ENCODE results near the gene RIPK4. TPM values are rescaled to one million over a fixed set of nuclear protein-coding genes. Genes with fewer than 3 reads are reported as not detected.

Gene RIPK4
- total RNA-seq, 2 donors from 2014 or later, result 8.4 to 16.2 TPM

GRCh38 chr21:41769111-41769510 is 2.3 kb upstream of the RIPK4 start:
- Mint-ChIP-seq H3K36me3 (ENCODE audit: low read depth) (no peaks in the 10 kb centered on the region), H3K27ac (peak overlapping the region; percentile 33), H3K9me3 (no peaks in the 10 kb centered on the region), H3K4me3 (peak overlapping the region; percentile 71), H3K4me1 (peaks cover 69% of the 10 kb centered on the region), H3K27me3 (ENCODE audit: insufficient read depth) (peaks cover 70% of the 10 kb centered on the region)
- H3K36me3 ChIP-seq (ENCODE audit: control insufficient read depth, insufficient read depth, low read length), result no peaks in the 10 kb centered on the region
- H3K27ac ChIP-seq (ENCODE audit: low read depth, low read length), result no peak overlapping the region
- H3K4me3 ChIP-seq (ENCODE audit: low read length), result peak overlapping the region; percentile 84
- DNase-seq, result no peak
- H3K27me3 ChIP-seq (ENCODE audit: control insufficient read depth, insufficient read depth, low read length, poor library complexity, severe bottlenecking), result peaks cover 79% of the 10 kb centered on the region
- no peak for TF ChIP-seq CTCF (conservative IDR thresholded peaks at IDR 0.05)
- WGBS, 2 experiments (ENCODE audit: insufficient coverage in 1 of 2, insufficient read length in 1 of 2), result 16 to 20% methylated on average over 2 to 8 of the region's 10 CpGs
- no peaks in the 10 kb centered on the region for H3K9me3 ChIP-seq (ENCODE audit: control insufficient read depth, low read length)
- H3K4me1 ChIP-seq (ENCODE audit: control insufficient read depth, insufficient read depth, low read length), result peaks cover 18% of the 10 kb centered on the region
- H3K9ac ChIP-seq (ENCODE audit: extremely low read depth, low read length, poor library complexity, severe bottlenecking), result peak overlapping the region; percentile 55

GRCh38 chr21:41768437-41769042 is 1.7 kb upstream of the RIPK4 start:
- H3K27me3 ChIP-seq (ENCODE audit: control insufficient read depth, insufficient read depth, low read length, poor library complexity, severe bottlenecking), result peaks cover 84% of the 10 kb centered on the region
- H3K4me3 ChIP-seq (ENCODE audit: low read length), result peak overlapping the region; percentile 84
- Mint-ChIP-seq H3K4me1 (peaks cover 70% of the 10 kb centered on the region), H3K9me3 (no peaks in the 10 kb centered on the region), H3K4me3 (peak overlapping the region; percentile 71), H3K36me3 (ENCODE audit: low read depth) (no peaks in the 10 kb centered on the region), H3K27ac (peak overlapping the region; percentile 33), H3K27me3 (ENCODE audit: insufficient read depth) (peaks cover 76% of the 10 kb centered on the region)
- TF ChIP-seq CTCF (conservative IDR thresholded peaks at IDR 0.05), result peak; percentile 69
- H3K27ac ChIP-seq (ENCODE audit: low read depth, low read length), result no peak overlapping the region
- H3K9ac ChIP-seq (ENCODE audit: extremely low read depth, low read length, poor library complexity, severe bottlenecking), result peak overlapping the region; percentile 74
- H3K9me3 ChIP-seq (ENCODE audit: control insufficient read depth, low read length), result no peaks in the 10 kb centered on the region
- 1 to 3% methylated on average over 9 to 17 of the region's 17 CpGs for WGBS, 2 experiments (ENCODE audit: insufficient coverage in 1 of 2, insufficient read length in 1 of 2)
- peaks cover 24% of the 10 kb centered on the region for H3K4me1 ChIP-seq (ENCODE audit: control insufficient read depth, insufficient read depth, low read length)
- no peaks in the 10 kb centered on the region for H3K36me3 ChIP-seq (ENCODE audit: control insufficient read depth, insufficient read depth, low read length)
- peak; percentile 89 for DNase-seq

- H3K27me3 Mint-ChIP-seq (ENCODE audit: insufficient read depth), result peaks cover 83% of the 10 kb centered on the region
- peak overlapping the region; percentile 74 for H3K9ac ChIP-seq (ENCODE audit: extremely low read depth, low read length, poor library complexity, severe bottlenecking)
Observed at GRCh38 chr21:41767606-41768436, 969 bp upstream of the RIPK4 start.

More at GRCh38 chr21:41767606-41768436, 969 bp upstream of the RIPK4 start:
- H3K9me3 Mint-ChIP-seq, result no peaks in the 10 kb centered on the region
- no peak for TF ChIP-seq CTCF (conservative IDR thresholded peaks at IDR 0.05)
- Histone ChIP-seq H3K27ac (ENCODE audit: low read depth, low read length) (no peak overlapping the region), H3K36me3 (ENCODE audit: control insufficient read depth, insufficient read depth, low read length) (no peaks in the 10 kb centered on the region), H3K9me3 (ENCODE audit: control insufficient read depth, low read length) (no peaks in the 10 kb centered on the region), H3K27me3 (ENCODE audit: control insufficient read depth, insufficient read depth, low read length, poor library complexity, severe bottlenecking) (peaks cover 92% of the 10 kb centered on the region), H3K4me3 (ENCODE audit: low read length) (peak overlapping the region; percentile 84), H3K4me1 (ENCODE audit: control insufficient read depth, insufficient read depth, low read length) (peaks cover 25% of the 10 kb centered on the region)
- peak overlapping the region; percentile 61 for H3K27ac Mint-ChIP-seq
- H3K36me3 Mint-ChIP-seq (ENCODE audit: low read depth), result no peaks in the 10 kb centered on the region
- 0 to 8% methylated on average over 13 to 26 of the region's 26 CpGs for WGBS, 2 experiments (ENCODE audit: insufficient coverage in 1 of 2, insufficient read length in 1 of 2)
- H3K4me3 Mint-ChIP-seq, result peak overlapping the region; percentile 71
- DNase-seq, result peak; percentile 79
- peaks cover 77% of the 10 kb centered on the region for H3K4me1 Mint-ChIP-seq

All from endodermal cell (in vitro differentiated cells).